NCI-H2196 treated with DMSO at 0.1 percent for 48 hours (cell line): Measurements from ENCODE around the gene PLLP.
"Not testable (repeated sequence)": the region's sequence is repeated elsewhere in the genome, so short reads cannot be mapped to it uniquely, and the experiment has no call there.

Source experiments
- DNase-seq: peaks from one replicate; lab custom pipeline; 2025; ENCODE audit not compliant: unreplicated experiment; lab: John Stamatoyannopoulos, UW

The PLLP gene

DNA sequence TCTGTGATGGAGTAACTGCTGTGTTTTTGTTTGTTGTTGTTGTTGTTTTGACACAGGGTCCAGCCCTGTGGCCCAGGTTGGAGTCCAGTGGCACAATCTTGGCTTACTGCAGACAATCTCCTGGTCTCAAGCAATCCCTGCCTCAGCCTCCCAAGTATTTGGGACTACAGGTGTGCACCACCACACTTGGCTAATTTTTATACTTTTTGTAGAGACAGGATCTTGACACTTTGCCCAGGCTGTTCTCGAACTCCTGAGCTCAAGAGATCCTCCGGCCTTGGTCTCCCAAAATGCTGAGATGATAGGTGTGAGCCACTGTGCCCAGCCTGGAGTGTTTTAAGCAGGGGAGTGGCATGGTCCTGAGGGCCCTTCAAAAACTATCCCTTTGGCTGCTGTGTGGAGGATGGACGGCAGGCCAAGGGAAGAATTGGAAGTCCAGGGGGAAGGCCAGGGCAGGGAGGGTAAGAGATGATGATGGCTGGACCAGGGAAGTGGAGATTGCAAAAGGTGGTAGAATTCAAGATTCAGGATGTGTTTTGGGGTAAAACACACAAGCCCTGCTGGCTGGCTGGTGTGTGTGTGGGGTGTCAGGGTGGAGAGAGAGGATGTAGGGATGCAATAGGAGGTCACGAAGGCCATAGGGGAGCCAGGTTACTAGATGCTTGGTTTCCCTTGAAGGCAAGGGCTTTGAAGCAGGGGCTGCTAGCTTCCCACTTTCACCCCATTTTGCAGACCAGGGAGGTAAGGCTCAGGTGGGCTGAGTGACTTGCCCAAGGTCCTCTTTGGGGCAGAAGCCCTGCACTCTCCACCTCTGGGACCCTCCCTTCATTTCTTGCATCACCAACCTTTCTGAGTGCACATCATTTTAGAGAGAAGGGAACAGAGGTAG is 18.8 kb upstream of the PLLP start:
- DNase-seq: no peak

DNA sequence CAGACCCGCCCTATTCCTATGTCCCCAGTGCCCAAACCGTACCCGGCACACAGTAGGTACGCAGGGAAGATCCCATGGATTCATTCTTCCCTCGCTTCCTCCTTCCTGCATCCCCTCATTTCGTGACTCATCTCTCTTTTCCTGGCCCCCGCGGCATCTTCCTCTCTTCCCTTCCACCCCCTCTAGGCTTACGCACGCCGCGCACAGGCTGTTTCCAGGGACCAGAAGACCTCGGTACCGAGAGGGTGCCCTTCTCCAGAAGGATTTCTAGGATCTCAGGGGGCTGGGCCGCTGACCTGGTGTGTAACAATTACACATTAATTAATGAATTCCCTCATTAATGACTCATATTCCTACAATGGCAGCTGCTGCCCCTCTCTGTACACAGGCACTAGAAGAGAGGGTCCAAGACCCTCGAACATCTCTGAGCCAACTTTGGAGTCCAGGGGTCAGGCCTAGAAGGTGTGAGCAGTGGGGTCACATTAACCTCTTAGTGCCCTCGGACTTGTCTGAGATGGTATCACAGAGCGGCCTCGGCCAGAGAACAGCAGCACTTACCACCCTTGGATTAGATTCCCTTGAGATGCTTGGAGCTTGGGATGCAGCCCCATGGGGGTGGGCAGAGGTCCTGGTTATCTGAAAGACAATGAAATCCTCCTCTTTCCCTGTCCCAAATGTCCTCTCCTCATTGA is 16.8 kb upstream of the PLLP start:
- no peak for DNase-seq

DNA sequence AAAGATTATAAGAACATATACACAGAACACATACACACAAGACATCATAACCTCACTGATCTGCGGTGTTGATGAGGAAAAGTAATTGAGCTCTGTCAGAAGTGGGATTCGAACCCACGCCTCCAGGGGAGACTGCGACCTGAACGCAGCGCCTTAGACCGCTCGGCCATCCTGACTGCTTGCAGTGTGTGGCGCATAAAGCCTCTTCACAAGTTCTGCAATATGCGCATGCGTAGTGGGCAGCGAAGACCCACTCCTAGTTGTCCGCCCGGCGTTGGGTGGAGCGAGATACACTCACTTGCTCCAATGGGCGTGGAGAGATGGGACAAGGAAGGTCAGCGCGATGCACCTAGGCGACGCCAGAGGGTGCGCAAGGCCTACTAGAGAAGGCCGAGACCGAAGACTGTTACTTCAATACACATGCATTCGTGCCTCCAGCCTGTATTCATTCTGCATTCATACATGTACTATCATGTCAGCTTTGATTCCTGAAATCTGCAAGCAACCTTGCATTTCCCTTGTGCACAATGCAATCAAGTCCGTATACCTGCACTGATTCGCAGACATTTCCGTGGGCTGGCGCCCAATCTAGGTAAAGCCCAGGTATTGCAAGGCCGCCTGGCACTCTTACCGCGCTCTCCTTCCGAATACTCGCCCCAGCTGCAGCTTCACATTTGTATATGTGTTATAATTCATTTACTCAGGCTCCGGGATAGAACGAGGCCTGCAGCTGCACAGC is 16.1 kb upstream of the PLLP start:
- peak; percentile 77 for DNase-seq

DNA sequence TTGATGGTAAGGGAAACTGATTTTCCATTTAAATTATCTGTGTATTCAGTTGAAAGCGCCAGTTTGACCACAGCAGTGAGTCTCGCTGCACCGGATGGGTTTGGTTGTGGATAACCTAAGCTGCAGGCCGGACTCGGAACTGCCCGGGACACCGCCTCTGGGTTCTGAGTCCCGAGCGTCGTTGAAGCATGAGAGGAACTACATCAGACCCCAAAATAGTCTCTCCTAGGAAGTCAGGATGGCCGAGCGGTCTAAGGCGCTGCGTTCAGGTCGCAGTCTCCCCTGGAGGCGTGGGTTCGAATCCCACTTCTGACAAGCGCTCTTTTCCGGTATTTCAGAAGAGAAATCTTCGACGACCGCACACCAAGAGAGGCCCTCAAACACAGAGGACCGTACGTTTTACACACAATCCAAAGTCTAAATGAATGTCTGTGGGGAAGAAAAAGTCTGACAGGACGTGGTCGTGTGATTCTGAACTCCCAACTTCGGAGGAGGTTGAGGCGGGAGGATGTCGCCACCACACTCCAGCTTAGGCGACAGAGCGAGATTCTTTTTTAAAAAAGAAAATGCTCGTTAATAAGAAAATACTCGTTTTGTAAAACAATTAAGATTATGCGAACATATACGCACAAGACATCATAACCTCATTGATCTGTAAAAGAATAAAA is 15.4 kb upstream of the PLLP start:
- peak; percentile 52 for DNase-seq

DNA sequence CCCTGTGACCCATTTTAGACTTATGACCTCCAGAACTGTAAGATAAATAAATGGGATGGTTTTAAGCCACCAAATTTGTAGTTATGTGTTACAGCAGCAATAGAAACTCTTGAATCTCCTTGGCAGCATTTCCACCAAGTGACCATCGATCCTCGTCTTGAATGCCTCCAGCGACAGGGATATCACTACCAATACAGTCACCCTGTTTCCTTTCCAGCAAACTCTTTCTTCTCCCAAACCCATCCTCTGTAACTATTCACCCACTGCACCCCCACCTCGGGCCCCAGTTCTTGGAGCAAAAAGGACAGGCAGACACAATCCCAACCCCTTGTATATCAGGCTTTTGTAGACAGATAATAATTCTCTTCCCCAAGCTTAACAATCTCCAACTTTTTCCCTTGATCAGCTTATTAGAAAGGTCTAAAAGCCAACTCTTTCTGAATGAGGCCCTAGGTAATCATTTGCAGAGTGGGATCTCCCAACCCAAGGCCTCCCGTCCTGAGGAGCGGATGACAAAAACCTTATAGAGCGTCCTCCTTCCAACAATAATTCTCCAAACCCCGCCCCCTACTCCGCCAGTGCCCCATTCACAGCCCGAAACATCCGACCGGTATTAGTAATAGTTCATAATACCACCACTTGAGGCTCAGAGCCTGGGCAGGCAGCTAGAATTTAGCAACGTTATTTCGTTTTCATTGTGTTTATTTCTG is 14.7 kb upstream of the PLLP start:
- DNase-seq: no peak

DNA sequence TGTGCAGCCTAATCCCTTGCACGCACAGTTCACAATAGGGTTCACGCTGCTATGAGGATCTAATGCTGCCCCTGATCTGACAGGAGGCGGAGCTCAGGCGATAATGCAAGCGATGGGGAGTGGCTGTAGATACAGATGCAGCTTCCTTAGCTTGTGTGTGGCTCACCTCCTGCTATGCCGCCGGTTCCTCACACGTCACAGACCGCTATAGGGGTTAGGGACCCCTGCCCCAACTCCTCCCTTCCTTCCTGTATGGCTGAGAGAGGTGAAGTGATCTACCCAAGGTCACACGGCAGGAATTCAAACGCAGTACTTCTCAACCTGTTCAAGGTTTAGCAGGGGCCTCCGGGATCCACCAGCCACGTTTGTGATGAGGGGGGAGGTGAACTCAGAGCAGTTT is 13.4 kb upstream of the PLLP start:
- DNase-seq: no peak

DNA sequence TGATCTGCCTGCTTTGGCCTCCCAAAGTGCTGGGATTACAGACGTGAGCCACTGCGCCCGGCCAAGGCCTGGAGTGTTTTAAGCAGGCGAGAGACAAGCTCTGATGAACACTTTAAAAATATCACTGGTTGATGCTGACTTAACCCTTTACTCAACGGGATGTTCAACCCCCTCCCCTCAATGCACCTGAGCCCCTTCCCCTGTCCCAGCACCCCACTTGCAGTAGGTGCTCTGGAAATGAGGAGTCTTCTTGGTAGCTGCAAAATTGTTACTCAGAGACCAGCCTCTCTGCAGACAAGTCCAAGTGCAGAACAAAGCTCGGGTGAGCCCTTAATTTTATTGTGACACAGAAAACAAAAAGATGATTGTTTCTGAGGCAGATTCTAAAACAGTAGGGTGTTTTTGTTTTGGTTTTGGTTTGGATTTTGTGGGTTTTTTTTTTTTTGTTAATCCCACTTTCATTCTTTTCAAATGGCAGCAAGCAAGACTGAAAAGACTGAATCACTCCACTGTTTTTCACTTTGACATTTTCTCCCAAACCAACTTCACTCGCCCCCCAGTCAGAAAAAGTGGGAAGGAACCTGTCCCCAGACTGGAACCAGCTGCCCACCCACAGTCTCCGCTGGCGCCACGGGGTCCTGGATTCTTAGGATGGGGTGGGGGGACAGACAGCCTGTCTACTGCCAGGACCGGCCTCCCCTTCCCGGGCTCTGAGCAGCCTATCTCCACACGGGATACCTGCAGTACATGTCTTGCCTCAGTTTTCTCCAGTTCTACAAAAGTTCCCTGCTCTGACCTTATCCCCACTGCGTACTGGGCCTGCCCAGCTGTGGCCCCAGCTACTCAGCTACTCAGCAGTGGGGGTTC is 5.2 kb upstream of the PLLP start:
- no peak for DNase-seq

DNA sequence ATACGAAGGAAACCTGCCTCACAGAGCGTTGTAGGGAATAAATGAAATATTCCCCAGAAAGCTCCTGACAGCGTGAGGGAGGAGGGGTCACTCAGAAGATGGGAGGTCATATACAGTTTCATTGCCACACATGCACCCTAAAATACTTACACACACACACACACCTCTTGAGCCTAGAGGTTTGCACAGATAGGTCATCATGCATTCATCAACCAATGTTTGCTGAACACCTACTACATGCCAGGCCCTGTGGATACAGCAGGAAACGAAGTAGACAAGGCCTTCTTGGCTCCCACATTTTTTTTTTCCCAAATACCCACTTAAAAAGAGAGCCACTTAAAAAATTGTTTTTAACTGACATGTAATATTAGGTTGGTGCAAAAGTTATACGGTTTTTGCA is 907 bp upstream of the PLLP start:
- no peak for DNase-seq

DNA sequence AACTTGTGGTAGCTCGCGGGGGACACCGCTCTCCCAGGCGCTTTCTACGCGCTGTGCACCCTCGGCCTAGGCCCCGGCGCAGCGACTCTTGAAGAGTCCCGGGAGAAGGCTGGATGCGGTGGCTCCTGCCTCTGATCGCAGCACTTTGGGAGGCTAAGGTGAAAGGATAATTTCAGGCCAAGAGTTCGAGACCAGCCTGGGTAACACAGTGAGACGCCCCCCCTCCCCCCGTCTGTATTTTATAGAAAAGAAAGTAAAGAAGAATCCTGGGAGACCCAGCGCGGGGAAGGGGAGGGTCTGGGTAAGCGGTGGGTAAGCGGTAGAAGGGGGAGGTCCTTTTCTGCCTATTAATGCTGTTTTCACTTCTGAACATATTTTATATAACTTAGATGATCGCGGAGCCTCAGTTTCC is 486 bp upstream of the PLLP start:
- DNase-seq: no peak

DNA sequence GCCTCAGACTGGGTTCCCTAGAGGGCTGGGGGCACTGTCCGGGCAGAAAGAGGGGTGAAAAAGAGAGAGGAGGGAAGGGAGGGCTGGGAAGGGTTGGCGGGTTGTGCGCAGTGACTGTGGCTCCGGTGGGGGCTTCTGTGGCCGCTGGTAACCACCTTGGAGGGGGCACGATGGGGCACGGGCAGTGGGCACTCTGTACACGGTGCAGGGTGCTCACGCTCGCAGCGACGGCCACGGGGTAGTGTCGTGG is 588 bp downstream of the PLLP start:
- no peak for DNase-seq

DNA sequence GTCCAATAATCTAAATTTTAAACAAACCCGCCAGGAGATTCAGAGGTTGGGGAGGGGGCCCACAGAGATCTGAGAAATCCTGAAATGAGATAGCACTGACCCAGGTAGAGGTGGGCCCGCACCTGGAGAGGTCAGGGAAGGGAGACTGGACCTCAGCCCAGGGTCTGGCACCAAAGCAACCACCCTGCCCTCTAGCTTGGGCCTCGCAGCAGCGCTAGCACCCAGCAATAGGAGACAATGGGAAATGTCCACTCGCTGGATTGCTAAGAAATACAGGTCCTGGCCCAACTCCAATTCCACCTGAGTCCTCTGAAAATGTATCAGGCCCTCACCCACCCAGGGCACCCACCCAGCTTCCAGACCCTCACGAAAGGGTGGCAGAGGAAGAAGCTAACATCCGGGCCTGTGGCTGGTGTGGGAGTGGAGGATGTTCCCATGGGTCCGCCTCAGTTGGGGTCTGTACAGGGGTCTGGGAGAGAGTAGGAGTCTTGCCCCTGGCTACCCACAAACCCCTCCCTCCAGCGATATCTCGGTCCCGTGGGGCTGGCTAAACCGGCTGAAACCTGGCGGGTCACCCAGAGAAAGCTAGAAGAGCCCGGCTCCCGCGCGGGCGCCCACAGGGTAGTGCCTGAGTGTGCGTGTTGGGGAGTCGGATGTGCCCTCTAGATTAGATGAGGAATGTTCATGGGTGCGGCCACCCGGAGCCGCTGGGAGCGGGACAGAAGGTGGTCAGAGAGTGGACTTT is 1.1 kb downstream of the PLLP start:
- DNase-seq: no peak

DNA sequence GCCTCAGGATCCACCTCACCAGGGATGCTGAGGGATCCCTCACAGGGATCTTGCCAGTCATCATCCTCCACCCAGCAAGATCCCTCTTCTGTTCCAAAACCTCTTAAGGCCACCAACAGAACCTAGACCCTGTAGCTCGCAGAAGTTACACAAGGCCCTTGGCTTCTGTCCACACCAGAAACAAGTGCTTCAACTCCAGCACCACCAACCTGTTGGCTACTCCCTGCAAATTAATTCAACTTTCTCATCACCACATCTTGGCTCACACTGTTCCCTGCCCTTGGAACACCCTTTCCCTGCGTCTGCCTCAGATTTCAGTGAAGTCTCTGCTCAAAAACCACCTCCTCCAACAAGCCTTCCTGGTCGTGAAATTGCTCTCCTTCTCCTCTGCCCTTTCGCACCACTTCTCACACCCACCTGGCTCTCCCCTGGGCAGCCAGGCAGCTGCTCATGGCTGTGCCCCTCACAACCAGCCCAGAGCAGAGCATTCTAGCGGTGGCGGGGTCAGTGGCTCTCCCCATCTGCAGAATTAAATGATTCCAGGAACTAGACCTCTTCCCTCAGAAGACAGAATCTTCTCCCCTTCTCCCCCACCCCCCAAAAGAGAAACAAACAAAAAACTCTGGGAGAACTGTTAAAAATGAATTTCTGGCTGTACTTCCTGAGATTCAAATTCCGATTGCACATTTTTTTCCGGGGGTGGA is 1.8 kb downstream of the PLLP start:
- DNase-seq: no peak

DNA sequence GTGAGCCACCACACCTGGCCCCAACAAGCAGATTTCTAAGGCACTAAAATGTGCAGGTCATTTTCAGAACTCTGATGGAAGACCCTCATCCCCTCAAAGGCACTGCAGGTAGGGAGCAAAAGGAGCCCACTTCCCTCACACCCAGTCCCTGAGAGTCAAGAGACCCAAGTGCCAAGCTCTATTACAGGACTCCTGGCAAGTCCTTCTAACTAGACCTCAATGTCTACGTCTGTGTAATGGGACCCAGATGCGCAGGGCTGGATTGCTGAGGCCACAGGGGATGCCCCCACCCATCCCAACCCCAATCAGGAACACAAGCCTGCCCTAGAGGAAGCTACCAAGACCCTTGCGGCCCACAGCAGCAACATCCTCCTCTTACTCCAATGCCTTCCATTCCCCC is 2.7 kb downstream of the PLLP start:
- no peak for DNase-seq

DNA sequence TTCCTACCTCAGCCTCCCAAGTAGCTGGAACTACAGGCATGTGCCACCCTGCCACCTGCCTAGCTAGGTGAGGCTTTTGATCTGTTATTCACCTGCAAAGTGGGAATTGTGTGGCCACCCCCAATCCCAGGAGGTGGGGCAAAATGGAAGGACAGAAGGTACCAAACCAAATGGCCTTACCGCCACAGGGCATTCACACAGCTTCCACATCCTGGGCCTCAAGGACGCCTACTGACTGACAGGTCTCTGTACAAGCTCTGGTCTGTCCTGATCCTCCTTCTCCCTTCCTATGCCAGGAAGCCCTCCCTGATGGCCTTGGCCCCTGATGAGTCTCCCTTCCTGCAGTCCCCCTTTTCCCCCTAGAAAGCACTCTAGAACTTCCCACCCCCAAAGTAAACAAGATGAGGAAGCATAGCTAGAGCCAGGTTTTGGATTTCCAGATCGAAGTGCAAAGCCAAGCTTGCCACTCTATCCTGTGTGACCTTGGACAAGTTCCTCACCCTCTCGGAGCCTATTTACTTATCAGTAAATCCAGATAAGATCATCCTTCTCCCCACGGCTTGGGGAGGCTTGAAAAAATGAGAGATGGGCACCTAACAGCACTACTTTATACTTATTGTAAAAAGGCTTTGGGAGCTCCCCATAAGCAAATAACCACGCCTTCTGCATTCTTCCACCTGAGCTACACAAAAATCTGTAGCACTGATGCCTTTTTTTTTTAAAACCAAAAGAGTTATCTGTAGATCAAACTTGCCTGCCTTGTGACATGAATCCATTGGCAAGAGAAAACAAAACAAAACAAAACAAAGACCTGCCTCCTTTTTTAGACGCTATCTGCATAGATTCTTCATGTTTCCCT is 4.5 kb downstream of the PLLP start:
- no peak for DNase-seq

DNA sequence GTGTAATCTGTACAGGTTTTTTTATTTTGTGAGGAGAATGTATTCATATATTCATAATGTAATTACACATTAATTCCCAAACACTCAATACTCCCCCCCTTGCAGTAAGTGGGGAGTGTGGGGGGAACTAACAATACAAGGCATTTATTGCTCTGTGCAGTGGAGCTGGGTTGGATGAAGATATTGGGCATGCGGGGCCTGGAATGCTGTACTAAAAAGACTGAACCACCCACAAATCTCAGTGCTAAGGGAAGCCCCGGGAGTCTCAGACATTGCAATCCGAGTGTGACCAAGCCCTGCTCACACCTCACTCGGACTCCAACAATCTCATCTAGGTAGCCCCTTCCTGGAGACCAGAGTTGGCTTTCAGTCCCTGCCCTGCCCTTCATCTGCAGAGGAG is 6.0 kb downstream of the PLLP start:
- DNase-seq: no peak

DNA sequence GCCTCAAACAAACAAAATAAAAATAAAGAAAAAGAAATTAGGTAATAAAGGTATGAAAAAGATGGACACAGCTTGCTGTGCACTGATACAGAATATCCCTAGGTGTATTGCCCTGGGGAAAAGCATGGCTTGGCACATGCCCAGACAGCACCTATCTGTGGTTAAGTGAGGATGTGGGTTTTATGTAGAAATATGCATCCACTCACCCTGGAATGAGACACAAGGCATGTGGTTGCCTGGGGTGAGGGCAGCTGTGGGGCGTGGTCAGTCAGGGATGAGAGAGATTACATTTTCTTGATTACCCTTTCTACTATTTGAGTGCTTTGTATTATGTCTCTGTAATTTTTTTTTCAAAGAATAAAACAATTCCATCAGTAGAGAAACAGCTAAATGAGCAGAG is 6.9 kb downstream of the PLLP start:
- DNase-seq: no peak

DNA sequence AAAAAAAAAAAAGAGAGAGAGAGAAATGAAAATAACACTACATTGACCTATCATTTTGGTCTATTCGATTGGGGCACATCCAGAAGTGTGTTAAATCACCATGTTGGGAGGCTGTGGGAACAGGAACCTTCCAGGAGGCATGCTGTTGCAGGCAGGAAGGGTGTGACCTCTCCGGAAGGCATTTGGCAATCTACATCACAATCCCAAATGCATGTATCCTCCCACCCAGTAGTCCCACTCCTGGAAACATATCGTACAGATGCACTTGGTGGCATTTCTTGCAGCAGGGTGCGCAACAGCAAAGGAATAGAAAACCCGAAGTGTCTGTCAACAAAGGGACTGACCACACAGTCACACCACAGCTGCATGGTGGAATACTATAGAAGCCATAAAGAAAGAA is 7.9 kb downstream of the PLLP start:
- DNase-seq: no peak

DNA sequence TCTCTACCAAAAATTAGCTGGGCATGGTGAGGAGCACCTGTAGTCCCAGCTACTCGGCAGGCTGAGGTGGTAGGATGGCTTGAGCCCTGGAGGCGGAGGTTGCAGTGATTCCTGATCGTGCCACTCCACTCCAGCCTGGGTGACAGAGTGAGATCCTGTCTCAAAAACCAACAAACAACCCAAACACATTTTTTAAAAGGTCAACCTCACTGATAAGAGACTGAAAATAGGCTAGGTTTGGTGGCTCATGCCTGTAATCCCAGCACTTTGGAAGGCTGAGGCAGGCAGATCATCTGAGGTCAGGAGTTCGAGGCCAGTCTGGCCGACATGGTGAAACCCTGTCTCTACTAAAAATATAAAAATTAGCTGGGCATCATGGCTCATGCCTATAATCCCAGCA is 8.5 kb downstream of the PLLP start:
- not testable (repeated sequence) for DNase-seq
